ENCODE measurements around the gene TMPRSS6. TPM values are rescaled to one million over a fixed set of nuclear protein-coding genes. Genes with fewer than 3 reads are reported as not detected.

The TMPRSS6 gene
- total and polyA plus RNA-seq, 2 of the 8 experiments (the other 6 are each of a cell fraction or from before 2014, with no cell fraction given): 0.02 TPM; not detected in 1

DNA sequence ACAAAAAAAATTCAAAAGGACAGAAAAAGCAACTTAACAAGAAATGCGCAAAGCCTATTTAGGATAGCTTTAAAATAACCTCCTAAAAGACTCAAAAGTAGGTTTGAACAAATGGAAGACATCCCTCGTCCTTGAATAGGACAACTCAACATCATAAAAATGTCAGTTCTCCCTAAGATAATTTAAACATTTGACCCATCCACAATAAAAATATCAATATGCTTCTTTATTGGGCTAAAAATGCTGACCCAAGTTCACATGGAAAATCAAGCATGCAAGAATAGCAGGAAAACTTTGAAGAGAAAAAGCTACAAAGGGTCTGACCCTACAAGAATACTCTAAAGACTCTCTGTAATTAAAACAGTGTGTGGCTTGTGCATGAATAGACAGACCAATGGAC lies 70.0 kb downstream of the TMPRSS6 start:
- Histone ChIP-seq H3K4me3 (ENCODE audit: extremely low read depth in 1 of 4, insufficient read depth in 2 of 4, low read depth in 3 of 4, low read length in 4 of 4) (no peak overlapping the region), H2BK12ac (ENCODE audit: low read depth, low read length) (no peak overlapping the region), H3K9me3 (ENCODE audit: insufficient read depth in 2 of 2, low read depth in 1 of 2, low read length in 1 of 2) (no peaks in the 10 kb centered on the region), H2AK5ac (ENCODE audit: low read depth, low read length) (no peak overlapping the region), H2BK120ac (replicated peaks; ENCODE audit: low read depth, low read length) (no peak overlapping the region), H3K79me2 (ENCODE audit: control insufficient read depth in 1 of 2, insufficient read depth in 2 of 2, low read length in 2 of 2) (no peaks in the 10 kb centered on the region), H4K8ac (ENCODE audit: extremely low read depth, insufficient read depth, low read length) (no peak overlapping the region), H3K4me1 (replicated peaks in 1 of 4; ENCODE audit: control insufficient read depth in 3 of 4, insufficient read depth in 4 of 4, low read length in 3 of 4) (peaks cover 0 to 3% (median 1%) of the 10 kb centered on the region in 4 experiments; a peak in 2 of 7 replicates), H3K79me1 (ENCODE audit: low read depth, low read length) (no peaks in the 10 kb centered on the region), H3K27me3 (replicated peaks in 1 of 4; ENCODE audit: control insufficient read depth in 3 of 4, extremely low read depth in 1 of 4, insufficient read depth in 3 of 4, low read length in 3 of 4) (peaks cover 0 to 11% (median 0%) of the 10 kb centered on the region in 4 experiments; a peak in 2 of 7 replicates), H3K27ac (ENCODE audit: low read depth, low read length) (no peak overlapping the region), H4K5ac (ENCODE audit: insufficient read length, low read depth, low read length) (no peak overlapping the region), H4K20me1 (replicated peaks in 1 of 2; ENCODE audit: control insufficient read depth in 1 of 2, insufficient read depth in 2 of 2, low read length in 2 of 2) (no peaks in the 10 kb centered on the region), H2BK20ac (ENCODE audit: low read length) (no peak overlapping the region), H3K4me2 (ENCODE audit: insufficient read depth in 1 of 2, low read depth in 2 of 2, low read length in 2 of 2) (no peak overlapping the region), H2BK15ac (ENCODE audit: low read length) (no peak overlapping the region), H2AFZ (ENCODE audit: low read length) (no peak overlapping the region), H2BK5ac (ENCODE audit: low read depth, low read length) (no peak overlapping the region), H3K23me2 (ENCODE audit: low read depth, low read length) (no peaks in the 10 kb centered on the region), H3K56ac (replicated peaks; ENCODE audit: insufficient read length, low read depth, low read length) (no peak overlapping the region), H3K4ac (replicated peaks; ENCODE audit: insufficient read length, low read depth, low read length) (no peak overlapping the region), H3K18ac (ENCODE audit: extremely low read depth, low read length) (no peak overlapping the region), H4K91ac (replicated peaks; ENCODE audit: insufficient read length, low read length) (no peak overlapping the region), H3K23ac (ENCODE audit: insufficient read length) (no peak overlapping the region), H3K9ac (replicated peaks in 1 of 4; ENCODE audit: extremely low read depth in 1 of 4, low read depth in 3 of 4, low read length in 3 of 4) (no peak overlapping the region), H3K14ac (ENCODE audit: insufficient read length) (no peak overlapping the region), H3K36me3 (ENCODE audit: control insufficient read depth in 2 of 4, insufficient read depth in 4 of 4, low read length in 3 of 4) (no peaks in the 10 kb centered on the region)
- ChIA-PET CTCF (ENCODE audit: partially characterized antibody) (interaction anchor here (0.7 to 1.6 kb wide), 5 partner anchors 9 to 39 kb away, joined by 3 to 4 read pairs (median 3); no protein-coding TSS in a partner anchor), POLR2A (ENCODE audit: partially characterized antibody) (no interaction called here)
- FAIRE-seq (no peak), DNase-seq (ENCODE audit: low read depth in 1 of 2, low spot score in 2 of 2) (no peak)
- TF ChIP-seq, protein P1, sequence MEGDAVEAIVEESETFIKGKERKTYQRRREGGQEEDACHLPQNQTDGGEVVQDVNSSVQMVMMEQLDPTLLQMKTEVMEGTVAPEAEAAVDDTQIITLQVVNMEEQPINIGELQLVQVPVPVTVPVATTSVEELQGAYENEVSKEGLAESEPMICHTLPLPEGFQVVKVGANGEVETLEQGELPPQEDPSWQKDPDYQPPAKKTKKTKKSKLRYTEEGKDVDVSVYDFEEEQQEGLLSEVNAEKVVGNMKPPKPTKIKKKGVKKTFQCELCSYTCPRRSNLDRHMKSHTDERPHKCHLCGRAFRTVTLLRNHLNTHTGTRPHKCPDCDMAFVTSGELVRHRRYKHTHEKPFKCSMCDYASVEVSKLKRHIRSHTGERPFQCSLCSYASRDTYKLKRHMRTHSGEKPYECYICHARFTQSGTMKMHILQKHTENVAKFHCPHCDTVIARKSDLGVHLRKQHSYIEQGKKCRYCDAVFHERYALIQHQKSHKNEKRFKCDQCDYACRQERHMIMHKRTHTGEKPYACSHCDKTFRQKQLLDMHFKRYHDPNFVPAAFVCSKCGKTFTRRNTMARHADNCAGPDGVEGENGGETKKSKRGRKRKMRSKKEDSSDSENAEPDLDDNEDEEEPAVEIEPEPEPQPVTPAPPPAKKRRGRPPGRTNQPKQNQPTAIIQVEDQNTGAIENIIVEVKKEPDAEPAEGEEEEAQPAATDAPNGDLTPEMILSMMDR (IDR thresholded peaks at IDR 0.05; ENCODE audit: control extremely low read depth in 1 of 3, insufficient read depth in 1 of 3, low read depth in 1 of 3, low read length in 3 of 3): no peak
- no peak for TF ChIP-seq KDM4A (IDR thresholded peaks at IDR 0.05; ENCODE audit: low read depth, low read length, severe bottlenecking)
- TF ChIP-seq SIRT6 (IDR thresholded peaks at IDR 0.05; ENCODE audit: low read length): no peak
- no peak for TF ChIP-seq NANOG (IDR thresholded peaks at IDR 0.05; ENCODE audit: insufficient read depth, low read depth, low read length, poor library complexity, severe bottlenecking)
- no peak for TF ChIP-seq TEAD4 (IDR thresholded peaks at IDR 0.05; ENCODE audit: low read depth, low read length)
- no peak for TF ChIP-seq KDM5A (IDR thresholded peaks at IDR 0.05; ENCODE audit: low read length)
- TF ChIP-seq SUZ12 (IDR thresholded peaks at IDR 0.05; ENCODE audit: low read length): no peak
- TF ChIP-seq TAF1 (IDR thresholded peaks at IDR 0.05; ENCODE audit: low read depth, low read length): no peak
- WGBS, 2 experiments (ENCODE audit: extremely low coverage in 1 of 2, insufficient coverage in 1 of 2, insufficient read length in 1 of 2, insufficient replicate concordance in 2 of 2, low coverage in 1 of 2, low lambda C conversion rate in 2 of 2, missing lambda C conversion rate in 1 of 2): 91% methylated on average over 2 of the region's 2 CpGs; no CpG with 5 or more reads in 1 of the 2 experiments
